Heart left ventricle (tissue), 13 donors: ENCODE results near the gene TCIRG1.

ENCODE experiments used
- CTCF ChIP-seq, 12 donors: fragments of 200-600 bp; sonication (generic) in 4 of 12; IDR thresholded peaks; one replicate each; pipeline versions ENCODE4 v1.5.0 to v1.8.0; 2018 to 2022; ENCODE audit warnings: antibody characterized with exemption in 12 of 12, mild to moderate bottlenecking in 5 of 12
- POLR2A ChIP-seq, 2 donors: fragments of 450-650 bp; IDR thresholded peaks; one replicate each; pipeline ENCODE4 v1.6.1; 2017; ENCODE audit warnings: antibody characterized with exemption in 2 of 2, mild to moderate bottlenecking in 2 of 2, moderate library complexity in 2 of 2
- donor health status: ischemic (EF 13 %, LVEDD 7.1; RV severe dilation, severe dysfunction).
- donor health status: DM: no; HTN: yes; CAD: no.
- donor health status: DM: no; HTN: no; CAD: no.
- donor health status: ischemic (EF 25% LVEDD 6.9; RV normal size, moderate dysfunction).
- donor health status: ischemic (EF 25% LVEDD 5.7; RV mildly dilated, moderate dysfunction).
- donor health status: ischemic (EF 35%, LVEDD 5.7; RV mildly dilated, moderate dysfunction).
- donor health status: nonischemic (EF 11% LVEDD 7.7; RV severe dilation, severe dysfunction).
- donor health status: DM: yes; HTN: yes; CAD: no.
- donor health status: PGD.
- donor health status: ischemic (EF 29% LVEDD 5.4; RV normal size, mild dysfunction).
- donor health status: nonischemic (EF 23%, LVEDD 6.1; RV moderate dilation, normal function).

DNA sequence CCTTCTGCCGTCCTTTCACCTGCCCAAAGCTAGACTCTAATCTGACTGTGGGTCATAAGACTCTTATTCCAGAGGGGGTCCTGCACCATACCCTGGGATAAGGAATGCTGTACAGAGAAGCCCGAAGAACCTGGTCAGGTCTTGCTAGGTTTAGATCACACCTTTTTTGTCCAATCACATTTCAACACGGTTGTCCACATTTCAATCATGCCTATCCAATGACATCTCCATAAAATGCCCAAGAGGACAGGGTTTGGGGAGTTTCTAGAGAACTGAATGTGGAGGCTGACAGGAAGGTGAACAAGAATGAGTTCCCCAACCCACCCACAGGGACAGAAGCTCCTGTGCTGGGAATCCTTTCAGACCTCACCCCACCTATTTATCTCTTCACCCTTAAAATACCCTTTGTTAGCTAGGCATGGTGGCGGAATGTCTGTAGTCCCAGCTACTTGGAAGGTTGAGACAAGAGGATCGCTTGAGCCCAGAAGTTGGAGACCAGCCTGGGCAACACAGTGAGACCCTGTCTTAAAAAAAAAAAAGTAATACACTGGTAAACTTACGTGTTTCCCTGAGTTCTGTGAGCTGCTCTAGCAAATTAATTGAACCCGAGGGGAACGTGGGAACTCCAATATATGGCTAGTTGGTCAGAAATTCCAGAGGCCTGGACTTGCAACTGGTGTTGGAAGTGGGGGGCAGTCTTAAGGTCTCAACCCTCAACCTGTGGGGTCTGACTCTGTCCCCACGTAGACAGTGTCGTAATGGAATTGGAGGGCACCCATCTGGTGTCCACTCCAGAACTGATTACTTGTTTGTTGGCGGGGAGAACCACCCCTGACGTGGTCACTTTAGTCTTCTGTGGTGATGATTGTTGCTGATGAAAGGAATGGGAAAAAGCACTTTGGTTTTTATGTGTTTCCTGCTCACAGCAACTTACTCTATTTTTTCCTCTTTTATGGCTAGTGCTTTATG is 17.8 kb downstream of the TCIRG1 start:
- TF ChIP-seq POLR2A (IDR thresholded peaks at IDR 0.05), result no peak
- no peak for TF ChIP-seq CTCF (IDR thresholded peaks at IDR 0.05)
